ENCODE measurements around the gene TFF1.

TFF1 gene

GRCh38 chr21:42363312-42363711 is 3.0 kb downstream of the TFF1 start:
- CTCF ChIA-PET, result interaction anchor here (0.7 to 1.3 kb wide), 2 partner anchors 178 to 255 kb away, joined by 3 to 5 read pairs; no protein-coding TSS in a partner anchor
- Histone ChIP-seq H3K4me1 (ENCODE audit: control insufficient read depth, insufficient read depth, low read length) (no peaks in the 10 kb centered on the region), H3K36me3 (ENCODE audit: control insufficient read depth in 2 of 2, insufficient read depth in 1 of 2, low read length in 2 of 2) (no peaks in the 10 kb centered on the region), H3K9me3 (ENCODE audit: control insufficient read depth, insufficient read depth, low read depth, low read length) (no peaks in the 10 kb centered on the region), H3K4me3 (ENCODE audit: low read depth, low read length) (no peak overlapping the region), H3K27ac (ENCODE audit: extremely low read depth, low read depth, low read length) (no peak overlapping the region)
- POLR2A ChIA-PET, result no interaction called here
- no peak for TF ChIP-seq KLF1 (tag by site-specific recombination; IDR thresholded peaks at IDR 0.05)
- TF ChIP-seq SALL2 (tag by site-specific recombination; IDR thresholded peaks at IDR 0.05; ENCODE audit: borderline replicate concordance), result no peak
- no peak for TF ChIP-seq ZNF585B (tag by site-specific recombination; IDR thresholded peaks at IDR 0.05)
- no peak for TF ChIP-seq ZNF843 (tag by site-specific recombination; IDR thresholded peaks at IDR 0.05)
- TF ChIP-seq ZNF202 (tag by site-specific recombination; IDR thresholded peaks at IDR 0.05; ENCODE audit: borderline replicate concordance), result no peak
- TF ChIP-seq ZNF830 (tag by site-specific recombination; IDR thresholded peaks at IDR 0.05; ENCODE audit: low read depth), result no peak
- no peak for TF ChIP-seq ZNF155 (tag by site-specific recombination; IDR thresholded peaks at IDR 0.05)
- TF ChIP-seq, protein P1, sequence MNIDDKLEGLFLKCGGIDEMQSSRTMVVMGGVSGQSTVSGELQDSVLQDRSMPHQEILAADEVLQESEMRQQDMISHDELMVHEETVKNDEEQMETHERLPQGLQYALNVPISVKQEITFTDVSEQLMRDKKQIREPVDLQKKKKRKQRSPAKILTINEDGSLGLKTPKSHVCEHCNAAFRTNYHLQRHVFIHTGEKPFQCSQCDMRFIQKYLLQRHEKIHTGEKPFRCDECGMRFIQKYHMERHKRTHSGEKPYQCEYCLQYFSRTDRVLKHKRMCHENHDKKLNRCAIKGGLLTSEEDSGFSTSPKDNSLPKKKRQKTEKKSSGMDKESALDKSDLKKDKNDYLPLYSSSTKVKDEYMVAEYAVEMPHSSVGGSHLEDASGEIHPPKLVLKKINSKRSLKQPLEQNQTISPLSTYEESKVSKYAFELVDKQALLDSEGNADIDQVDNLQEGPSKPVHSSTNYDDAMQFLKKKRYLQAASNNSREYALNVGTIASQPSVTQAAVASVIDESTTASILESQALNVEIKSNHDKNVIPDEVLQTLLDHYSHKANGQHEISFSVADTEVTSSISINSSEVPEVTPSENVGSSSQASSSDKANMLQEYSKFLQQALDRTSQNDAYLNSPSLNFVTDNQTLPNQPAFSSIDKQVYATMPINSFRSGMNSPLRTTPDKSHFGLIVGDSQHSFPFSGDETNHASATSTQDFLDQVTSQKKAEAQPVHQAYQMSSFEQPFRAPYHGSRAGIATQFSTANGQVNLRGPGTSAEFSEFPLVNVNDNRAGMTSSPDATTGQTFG (tag by site-specific recombination; IDR thresholded peaks at IDR 0.05; ENCODE audit: borderline replicate concordance), result no peak
- TF ChIP-seq ZNF175 (tag by site-specific recombination; IDR thresholded peaks at IDR 0.05), result no peak
- no peak for TF ChIP-seq ZNF621 (tag by site-specific recombination; IDR thresholded peaks at IDR 0.05)
- no peak for TF ChIP-seq ZNF324 (tag by site-specific recombination; IDR thresholded peaks at IDR 0.05)
- TF ChIP-seq ZNF223 (tag by site-specific recombination; IDR thresholded peaks at IDR 0.05), result no peak
- TF ChIP-seq ZNF555 (tag by site-specific recombination; conservative IDR thresholded peaks at IDR 0.05), result no peak
- TF ChIP-seq ZNF426 (tag by site-specific recombination; IDR thresholded peaks at IDR 0.05), result no peak
- TF ChIP-seq ZNF677 (tag by site-specific recombination; IDR thresholded peaks at IDR 0.05), result no peak
- no peak for TF ChIP-seq ZNF248 (tag by site-specific recombination; IDR thresholded peaks at IDR 0.05)

DNA sequence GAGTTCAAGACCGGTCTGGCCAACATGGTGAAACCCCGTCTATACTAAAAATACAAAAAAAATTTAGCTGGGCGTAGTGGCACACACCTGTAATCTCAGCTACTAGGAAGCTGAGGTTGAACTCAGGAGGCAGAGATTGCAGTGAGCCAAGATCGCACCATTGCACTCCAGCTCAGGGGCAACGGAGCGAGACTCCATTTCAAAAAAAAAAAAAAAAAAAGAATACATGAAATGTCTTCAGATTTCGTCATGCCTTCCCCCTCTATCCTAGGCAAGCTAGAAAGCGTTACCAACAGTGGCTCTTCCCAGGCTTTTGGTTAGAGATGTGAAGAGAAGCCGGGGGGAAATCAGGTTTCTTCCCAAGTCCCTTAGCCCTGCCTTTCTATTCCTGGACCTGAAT is 3.6 kb downstream of the TFF1 start:
- no peaks in the 10 kb centered on the region for H3K9me3 ChIP-seq (ENCODE audit: control insufficient read depth, insufficient read depth, low read depth, low read length)
- POLR2A ChIA-PET, result interaction anchor here (0.7 kb wide), 2 partner anchors 10 to 38 kb away, joined by 3 read pairs; no protein-coding TSS in a partner anchor
- H3K4me1 ChIP-seq (ENCODE audit: control insufficient read depth, insufficient read depth, low read length), result no peaks in the 10 kb centered on the region
- CTCF ChIA-PET, result interaction anchor here (0.7 to 1.3 kb wide), 3 partner anchors 10 to 255 kb away, joined by 5 read pairs; no protein-coding TSS in a partner anchor
- H3K36me3 ChIP-seq (ENCODE audit: control insufficient read depth in 2 of 2, insufficient read depth in 1 of 2, low read length in 2 of 2), result no peaks in the 10 kb centered on the region
- TF ChIP-seq EGR2 (tag by site-specific recombination; IDR thresholded peaks at IDR 0.05; ENCODE audit: low read depth), result no peak
- no peak for TF ChIP-seq ZNF837 (tag by site-specific recombination; IDR thresholded peaks at IDR 0.05)
- no peak overlapping the region for H3K4me3 ChIP-seq (ENCODE audit: low read depth, low read length)
- no peak overlapping the region for H3K27ac ChIP-seq (ENCODE audit: extremely low read depth, low read depth, low read length)

GRCh38 chr21:42362198-42362597 is 4.1 kb downstream of the TFF1 start:
- CTCF ChIA-PET, result interaction anchor here (0.7 to 1.5 kb wide), 3 partner anchors 10 to 106 kb away, joined by 4 to 5 read pairs (median 5); no protein-coding TSS in a partner anchor
- POLR2A ChIA-PET, result interaction anchor here (0.7 kb wide), 2 partner anchors 10 to 37 kb away, joined by 3 read pairs; no protein-coding TSS in a partner anchor
- H3K4me1 ChIP-seq (ENCODE audit: control insufficient read depth, insufficient read depth, low read length), result no peaks in the 10 kb centered on the region
- H3K36me3 ChIP-seq (ENCODE audit: control insufficient read depth in 2 of 2, insufficient read depth in 1 of 2, low read length in 2 of 2), result no peaks in the 10 kb centered on the region
- no peaks in the 10 kb centered on the region for H3K9me3 ChIP-seq (ENCODE audit: control insufficient read depth, insufficient read depth, low read depth, low read length)
- no peak overlapping the region for H3K27ac ChIP-seq (ENCODE audit: extremely low read depth, low read depth, low read length)
- H3K4me3 ChIP-seq (ENCODE audit: low read depth, low read length), result no peak overlapping the region
- no peak for TF ChIP-seq ZNF514 (tag by site-specific recombination; IDR thresholded peaks at IDR 0.05)
- TF ChIP-seq ZNF654 (tag by site-specific recombination; IDR thresholded peaks at IDR 0.05; ENCODE audit: low read depth), result no peak
- no peak for TF ChIP-seq SP3 (tag by site-specific recombination; IDR thresholded peaks at IDR 0.05)
- TF ChIP-seq ZNF24 (tag by site-specific recombination; IDR thresholded peaks at IDR 0.05), result no peak
- TF ChIP-seq ZNF560 (tag by site-specific recombination; IDR thresholded peaks at IDR 0.05; ENCODE audit: borderline replicate concordance), result no peak
- no peak for TF ChIP-seq ZNF223 (tag by site-specific recombination; IDR thresholded peaks at IDR 0.05)
- TF ChIP-seq ZFP3 (tag by site-specific recombination; IDR thresholded peaks at IDR 0.05; ENCODE audit: low read depth), result no peak
- TF ChIP-seq ZNF423 (tag by site-specific recombination; IDR thresholded peaks at IDR 0.05), result no peak
- no peak for TF ChIP-seq ZNF677 (tag by site-specific recombination; IDR thresholded peaks at IDR 0.05)
- TF ChIP-seq SALL2 (tag by site-specific recombination; IDR thresholded peaks at IDR 0.05; ENCODE audit: borderline replicate concordance), result no peak
- no peak for TF ChIP-seq ATF2 (tag by site-specific recombination; IDR thresholded peaks at IDR 0.05; ENCODE audit: low read depth)
- TF ChIP-seq, protein P2, sequence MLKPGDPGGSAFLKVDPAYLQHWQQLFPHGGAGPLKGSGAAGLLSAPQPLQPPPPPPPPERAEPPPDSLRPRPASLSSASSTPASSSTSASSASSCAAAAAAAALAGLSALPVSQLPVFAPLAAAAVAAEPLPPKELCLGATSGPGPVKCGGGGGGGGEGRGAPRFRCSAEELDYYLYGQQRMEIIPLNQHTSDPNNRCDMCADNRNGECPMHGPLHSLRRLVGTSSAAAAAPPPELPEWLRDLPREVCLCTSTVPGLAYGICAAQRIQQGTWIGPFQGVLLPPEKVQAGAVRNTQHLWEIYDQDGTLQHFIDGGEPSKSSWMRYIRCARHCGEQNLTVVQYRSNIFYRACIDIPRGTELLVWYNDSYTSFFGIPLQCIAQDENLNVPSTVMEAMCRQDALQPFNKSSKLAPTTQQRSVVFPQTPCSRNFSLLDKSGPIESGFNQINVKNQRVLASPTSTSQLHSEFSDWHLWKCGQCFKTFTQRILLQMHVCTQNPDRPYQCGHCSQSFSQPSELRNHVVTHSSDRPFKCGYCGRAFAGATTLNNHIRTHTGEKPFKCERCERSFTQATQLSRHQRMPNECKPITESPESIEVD (tag by site-specific recombination; IDR thresholded peaks at IDR 0.05), result no peak
- no peak for TF ChIP-seq ZNF155 (tag by site-specific recombination; IDR thresholded peaks at IDR 0.05)
